ENCODE data around the gene JAK1.
"Not testable (repeated sequence)": the region's sequence is repeated elsewhere in the genome, so short reads cannot be mapped to it uniquely, and the experiment has no call there.

Gene JAK1

DNA sequence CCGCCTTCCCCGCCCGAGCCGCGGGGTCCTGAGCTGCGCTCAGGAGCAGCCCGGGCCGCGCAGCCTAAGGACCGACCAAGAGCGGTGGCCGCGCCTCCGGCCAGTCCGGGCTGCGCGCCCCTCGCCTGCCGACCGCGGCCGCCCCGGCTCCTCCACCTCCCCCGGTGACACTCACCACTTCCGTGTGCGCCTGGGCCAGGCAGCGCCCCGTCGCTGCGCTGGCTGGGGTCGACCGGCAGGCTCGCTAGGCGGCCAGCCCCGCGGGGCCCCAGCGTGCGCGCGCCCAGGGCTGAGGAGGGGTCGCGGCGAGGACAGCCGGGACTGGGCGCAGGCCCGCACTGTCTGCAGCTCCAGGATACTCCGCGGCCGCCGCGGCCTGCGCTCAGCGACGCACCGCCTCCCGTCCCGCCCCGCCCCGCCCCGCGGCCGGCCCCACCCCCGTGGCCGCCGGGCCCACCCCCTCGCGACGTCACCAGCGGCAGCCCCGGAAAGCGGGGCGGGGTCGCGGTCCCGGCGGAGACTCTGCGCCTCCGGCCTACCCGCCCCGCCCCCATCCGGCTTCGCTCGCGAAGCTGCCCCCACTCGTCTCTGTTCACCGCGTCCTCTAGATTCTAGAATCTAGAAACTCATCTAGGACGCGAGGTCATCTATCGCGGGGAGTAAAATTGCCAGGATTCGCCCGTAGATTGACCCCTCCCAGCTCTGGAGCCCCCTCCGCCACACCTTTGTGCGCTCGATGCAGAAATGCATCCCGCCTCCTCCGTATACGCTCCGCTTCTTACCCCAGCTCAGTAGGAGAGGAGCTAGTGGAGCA, at the start of gene JAK1:
JAK1 (minus strand) TSS at position 392 of the 814 bp plus-strand sequence. CDS start 80,285 bp downstream, outside the sequence.
- DNase-seq (ENCODE audit: low read depth): peak; percentile 86

- no peak for DNase-seq (ENCODE audit: low read depth)
Measured at GRCh38 chr1:65014321-65014720, 48.0 kb upstream of the JAK1 start.

DNA sequence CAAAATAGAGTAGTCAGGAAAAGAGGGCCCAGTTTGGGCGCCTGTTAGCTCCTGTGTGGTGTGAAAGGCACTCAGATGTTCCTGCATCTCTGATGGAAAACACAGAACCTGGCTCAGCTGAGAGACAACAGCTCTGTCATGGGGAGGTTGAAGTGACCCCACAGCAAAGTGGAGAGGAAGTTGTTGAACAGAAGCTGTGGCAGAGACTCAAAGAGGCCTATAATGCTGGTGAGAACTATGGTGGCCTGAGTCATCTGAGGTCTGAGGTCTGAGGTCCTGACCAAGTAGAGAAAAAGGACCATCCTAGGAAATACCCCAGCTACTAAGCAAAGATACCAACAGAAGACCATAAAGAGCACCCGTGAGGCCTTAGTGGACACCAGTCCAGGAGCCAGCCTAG, 45.6 kb upstream of the JAK1 start:
- no peak for DNase-seq (ENCODE audit: low read depth)

- DNase-seq (ENCODE audit: low read depth): no peak
Measured at GRCh38 chr1:65009724-65010420, 43.5 kb upstream of the JAK1 start.

DNA sequence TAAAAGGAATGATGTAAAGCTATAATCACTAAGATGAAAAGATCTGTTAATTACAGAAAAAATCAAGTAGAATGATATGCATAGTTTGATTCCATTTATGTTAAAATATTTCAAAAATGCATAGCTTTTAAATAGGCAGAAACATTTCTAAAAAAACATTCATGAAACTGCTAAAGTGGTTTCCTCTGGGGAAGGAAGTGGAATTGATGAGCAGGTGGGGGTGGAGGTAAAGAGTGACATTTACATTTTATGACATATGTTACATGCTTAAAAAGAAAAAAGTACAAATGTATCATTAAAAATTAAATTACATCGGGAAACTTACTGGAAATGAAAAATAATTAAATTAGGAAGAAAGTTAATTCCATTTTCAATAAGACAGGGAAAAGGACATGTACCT, 42.8 kb upstream of the JAK1 start:
- no peak for DNase-seq (ENCODE audit: low read depth)

DNA sequence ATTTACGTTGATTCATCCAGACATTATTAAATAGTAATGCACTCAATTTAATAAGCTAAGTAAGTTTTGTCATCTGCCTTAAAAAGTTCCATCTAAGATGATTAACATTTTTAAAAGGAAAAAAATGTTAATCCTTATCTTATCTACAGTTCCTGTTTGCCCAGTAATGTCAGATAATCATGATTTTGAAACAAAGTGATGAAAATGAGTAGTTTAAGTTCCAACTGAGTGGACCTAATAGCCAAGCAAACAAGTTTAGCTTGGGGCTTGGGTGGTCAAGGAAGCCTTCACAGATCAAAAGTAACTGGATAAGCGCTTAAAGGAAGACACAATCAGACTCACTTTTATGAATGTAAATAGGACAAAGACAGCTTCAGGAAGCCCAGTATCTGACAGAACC, 40.5 kb upstream of the JAK1 start:
- DNase-seq (ENCODE audit: low read depth): no peak

DNA sequence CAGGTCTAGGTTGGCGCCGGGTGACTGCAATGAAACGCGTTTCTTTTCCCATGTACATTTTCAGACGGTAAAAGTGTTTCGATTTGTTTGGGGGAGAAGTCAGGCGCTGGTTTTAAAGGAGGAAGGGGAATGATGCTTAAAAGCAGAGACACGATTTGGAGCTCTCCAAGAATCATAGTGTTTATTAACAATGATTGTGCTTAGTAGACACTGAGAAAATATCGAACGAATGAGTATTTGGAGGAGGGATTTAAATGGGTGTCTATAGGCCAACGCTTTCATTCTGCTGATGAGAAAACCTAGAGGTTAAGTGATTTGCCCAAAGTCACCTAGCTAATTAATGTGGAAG, 36.9 kb upstream of the JAK1 start:
- no peak for DNase-seq (ENCODE audit: low read depth)

- DNase-seq (ENCODE audit: low read depth): peak; percentile 66
Measured at GRCh38 chr1:65002508-65003315, 36.4 kb upstream of the JAK1 start.

GRCh38 chr1:65002156-65002507, 35.8 kb upstream of the JAK1 start:
- no peak for DNase-seq (ENCODE audit: low read depth)

GRCh38 chr1:65001231-65001792, 35.0 kb upstream of the JAK1 start:
- DNase-seq (ENCODE audit: low read depth): peak; percentile 65

GRCh38 chr1:64998425-64998948, 32.1 kb upstream of the JAK1 start:
- not testable (repeated sequence) for DNase-seq (ENCODE audit: low read depth)

- no peak for DNase-seq (ENCODE audit: low read depth)
Measured at GRCh38 chr1:64996541-64997257, 30.4 kb upstream of the JAK1 start.

DNA sequence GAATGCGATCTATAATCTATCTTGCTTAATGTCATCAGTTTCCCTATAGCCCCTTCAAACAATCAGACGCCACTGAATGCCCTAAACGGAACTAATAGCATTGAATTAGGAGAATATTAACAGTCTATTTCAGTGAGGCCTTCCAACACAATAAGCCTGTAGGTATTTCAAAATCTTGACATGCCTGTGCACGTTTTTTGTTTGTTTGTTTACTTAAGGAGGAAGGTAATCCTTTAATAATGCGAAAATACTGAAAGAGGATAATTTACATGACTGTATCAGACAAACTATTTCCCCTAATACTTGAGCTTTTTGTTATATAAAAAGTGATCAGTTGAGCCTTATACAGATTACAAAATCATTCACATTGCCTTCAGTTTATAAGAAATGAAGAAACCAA, 29.0 kb upstream of the JAK1 start:
- no peak for DNase-seq (ENCODE audit: low read depth)

DNA sequence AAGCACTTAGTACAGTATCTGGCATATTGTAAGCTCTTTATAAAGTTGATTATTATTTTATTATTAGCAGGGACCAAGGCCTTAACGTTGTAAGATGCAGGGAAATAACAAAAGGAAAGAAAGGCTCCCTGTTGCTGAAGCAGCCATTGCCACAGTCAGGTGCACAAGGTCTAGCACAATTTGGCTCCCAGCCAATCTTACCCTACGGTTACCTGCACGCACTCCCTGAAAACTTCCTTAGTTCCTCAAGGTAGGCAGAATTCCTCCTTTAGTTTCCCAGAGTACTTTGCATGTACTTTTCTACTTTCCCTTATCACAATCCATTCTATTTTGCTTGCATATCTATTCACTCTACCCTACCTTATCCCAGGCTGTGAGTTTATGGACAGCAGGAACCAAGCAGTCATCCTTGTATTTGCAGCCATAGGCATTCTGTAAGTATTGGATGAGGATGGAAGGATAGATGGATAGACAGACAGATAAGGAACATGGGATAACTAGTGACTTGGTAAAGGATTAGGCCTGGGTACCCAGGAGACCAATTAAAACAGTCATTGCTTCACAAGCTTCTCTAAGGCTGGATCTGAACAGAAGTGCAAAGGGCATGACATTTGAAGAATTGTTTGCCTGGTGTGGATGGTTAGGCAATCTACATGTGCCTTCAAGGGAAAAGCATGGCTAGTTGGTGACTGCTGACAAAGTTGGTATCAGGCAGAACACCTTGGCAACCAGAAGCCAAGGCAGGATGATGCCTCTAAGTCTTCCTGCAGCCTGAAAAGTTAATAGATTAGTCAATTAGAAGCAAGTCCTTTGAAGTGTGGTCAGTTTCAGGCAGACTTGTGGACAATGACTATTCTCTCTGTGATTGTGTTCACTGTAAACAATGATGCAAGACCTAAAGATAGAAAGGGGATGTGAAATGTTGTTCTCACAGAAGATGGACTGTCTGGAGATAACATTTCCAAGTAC, 20.8 kb upstream of the JAK1 start:
- no peak for DNase-seq (ENCODE audit: low read depth)

GRCh38 chr1:64984737-64985136, 18.4 kb upstream of the JAK1 start:
- DNase-seq (ENCODE audit: low read depth): no peak

GRCh38 chr1:64984106-64984505, 17.8 kb upstream of the JAK1 start:
- DNase-seq (ENCODE audit: low read depth): no peak

GRCh38 chr1:64983110-64983509, 16.8 kb upstream of the JAK1 start:
- DNase-seq (ENCODE audit: low read depth): no peak

- DNase-seq (ENCODE audit: low read depth): no peak
Measured at GRCh38 chr1:64981601-64982533, 15.5 kb upstream of the JAK1 start.
